Measurements from ENCODE around the gene SGCA.

Gene SGCA

DNA sequence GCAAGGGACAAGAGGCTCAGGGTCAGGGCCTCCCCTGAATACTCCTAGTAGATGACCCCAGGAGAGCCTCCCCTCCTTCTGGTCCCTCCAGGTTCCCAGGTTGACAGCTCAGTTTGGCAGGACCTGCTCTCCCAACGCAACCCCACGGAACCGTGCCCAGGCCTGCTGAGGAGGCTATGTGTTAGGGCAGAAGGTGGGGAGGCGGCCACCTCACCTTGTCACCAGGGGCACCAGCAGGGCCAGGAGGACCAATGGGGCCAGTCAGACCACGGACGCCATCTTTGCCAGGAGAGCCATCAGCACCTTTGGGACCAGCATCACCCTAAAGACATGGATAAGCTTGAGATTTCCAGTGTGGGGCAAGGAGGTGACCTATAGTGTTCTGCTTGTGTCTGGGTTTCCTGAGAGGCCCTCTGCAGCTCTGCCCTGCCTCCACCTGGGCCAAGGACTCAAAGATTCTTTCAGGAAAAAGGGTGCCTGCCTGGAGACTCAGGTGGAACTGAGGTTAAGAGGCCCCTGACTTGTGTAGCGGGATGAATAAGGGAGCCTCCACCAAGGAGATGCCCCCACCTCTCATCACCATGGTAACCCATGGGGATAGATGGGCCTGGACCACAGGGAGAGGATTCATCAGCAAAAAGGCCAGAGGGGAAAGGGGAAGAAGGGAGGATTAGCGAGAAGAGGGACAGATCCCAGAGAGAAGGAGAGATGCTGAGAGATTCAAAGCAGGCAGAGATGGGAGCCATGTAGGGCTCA is 25.0 kb downstream of the SGCA start:
- TF ChIP-seq PAX5 (IDR thresholded peaks at IDR 0.05; ENCODE audit: insufficient read depth, low read length, severe bottlenecking) (no peak), POU2F2 (IDR thresholded peaks at IDR 0.05; ENCODE audit: low read depth, low read length) (no peak), POLR2AphosphoS5 (IDR thresholded peaks at IDR 0.05; ENCODE audit: low read depth, low read length) (no peak), POLR2A (IDR thresholded peaks at IDR 0.05; ENCODE audit: low read depth, low read length) (no peak)
- FAIRE-seq (no peak), DNase-seq (ENCODE audit: insufficient read length, low spot score) (no peak)

DNA sequence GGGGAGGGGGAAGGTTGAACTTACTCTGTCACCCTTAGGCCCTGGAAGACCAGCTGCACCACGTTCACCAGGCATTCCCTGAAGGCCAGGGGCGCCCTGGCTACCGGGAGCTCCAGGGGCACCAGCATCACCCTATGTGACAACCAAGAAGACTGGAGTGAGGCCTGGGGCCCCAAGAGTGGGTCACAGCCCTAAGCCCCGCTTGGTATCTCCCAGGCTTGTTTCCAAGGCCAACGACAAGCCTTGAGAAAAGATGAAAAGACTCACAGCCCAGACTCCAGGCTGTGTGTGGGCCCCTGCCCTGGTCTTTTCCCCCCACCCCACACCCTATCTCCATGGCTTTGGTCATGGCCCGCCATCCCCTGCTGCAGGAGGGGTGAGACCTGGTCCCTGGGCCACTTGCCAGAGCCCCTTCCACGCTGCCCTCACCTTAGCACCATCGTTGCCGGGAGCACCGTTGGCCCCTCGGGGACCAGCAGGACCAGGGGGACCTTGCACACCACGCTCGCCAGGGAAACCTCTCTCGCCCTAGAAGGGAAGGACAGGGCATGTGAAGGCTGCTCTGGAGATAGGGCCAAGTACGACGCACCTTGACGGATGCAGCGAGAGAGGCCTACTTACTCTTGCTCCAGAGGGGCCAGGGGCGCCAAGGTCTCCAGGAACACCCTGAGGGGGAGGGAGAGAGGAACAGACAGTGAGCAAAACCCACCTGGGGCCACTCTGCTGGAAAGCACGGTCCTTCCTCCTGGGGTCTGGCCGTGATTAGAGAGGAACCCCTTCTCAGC is 25.7 kb downstream of the SGCA start:
- FAIRE-seq (no peak), DNase-seq (ENCODE audit: insufficient read length, low spot score) (no peak)
- TF ChIP-seq POLR2A (IDR thresholded peaks at IDR 0.05; ENCODE audit: low read depth, low read length) (no peak), TAF1 (IDR thresholded peaks at IDR 0.05; ENCODE audit: low read depth, low read length) (no peak), SPI1 (IDR thresholded peaks at IDR 0.05; ENCODE audit: low read depth, low read length) (no peak), POLR2AphosphoS5 (IDR thresholded peaks at IDR 0.05; ENCODE audit: low read depth, low read length) (no peak), POU2F2 (IDR thresholded peaks at IDR 0.05; ENCODE audit: low read depth, low read length) (no peak), PAX5 (IDR thresholded peaks at IDR 0.05; ENCODE audit: insufficient read depth, low read length, severe bottlenecking) (no peak)

- FAIRE-seq (no peak), DNase-seq (ENCODE audit: insufficient read length, low spot score) (no peak)
- TF ChIP-seq POU2F2 (IDR thresholded peaks at IDR 0.05; ENCODE audit: low read depth, low read length) (no peak), SPI1 (IDR thresholded peaks at IDR 0.05; ENCODE audit: low read depth, low read length) (no peak), POLR2A (IDR thresholded peaks at IDR 0.05; ENCODE audit: low read depth, low read length) (no peak), POLR2AphosphoS5 (IDR thresholded peaks at IDR 0.05; ENCODE audit: low read depth, low read length) (no peak), PAX5 (IDR thresholded peaks at IDR 0.05; ENCODE audit: insufficient read depth, low read length, severe bottlenecking) (no peak), TAF1 (IDR thresholded peaks at IDR 0.05; ENCODE audit: low read depth, low read length) (no peak)
Measured at GRCh38 chr17:50192144-50192617, 26.4 kb downstream of the SGCA start.

DNA sequence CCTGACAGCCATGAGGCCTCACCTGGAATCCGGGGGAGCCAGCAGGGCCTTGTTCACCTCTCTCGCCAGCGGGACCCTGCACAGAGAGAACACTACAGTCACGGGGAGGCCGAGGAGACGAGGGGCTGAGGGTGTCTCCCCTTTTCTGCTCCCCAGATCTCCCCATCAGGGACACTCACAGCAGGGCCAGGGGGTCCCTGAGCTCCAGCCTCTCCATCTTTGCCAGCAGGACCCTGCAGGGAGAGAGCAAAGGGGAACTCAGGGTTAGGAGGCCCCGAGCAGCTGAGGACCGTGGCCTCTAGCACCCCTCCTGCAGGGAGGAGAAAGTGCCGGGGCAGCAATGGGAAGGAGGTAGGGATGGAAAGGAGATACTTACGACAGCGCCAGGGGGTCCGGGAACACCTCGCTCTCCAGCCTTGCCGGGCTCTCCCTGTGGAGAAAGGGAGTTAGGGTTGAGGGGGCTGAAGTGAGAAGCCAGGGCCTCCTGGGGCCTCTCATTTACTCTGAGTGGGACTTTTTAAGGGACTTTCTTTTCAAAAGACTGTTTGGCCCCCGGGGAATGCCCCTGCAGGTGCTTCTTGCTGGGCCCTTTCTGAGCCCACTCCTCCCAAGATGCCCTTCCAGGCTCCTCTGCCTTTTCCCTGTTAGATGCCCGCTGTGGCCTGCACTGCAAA is 26.9 kb downstream of the SGCA start:
- DNase-seq (ENCODE audit: insufficient read length, low spot score), result no peak
- TF ChIP-seq POLR2A (IDR thresholded peaks at IDR 0.05; ENCODE audit: low read depth, low read length), result no peak
- no peak for TF ChIP-seq SPI1 (IDR thresholded peaks at IDR 0.05; ENCODE audit: low read depth, low read length)
- no peak for TF ChIP-seq TAF1 (IDR thresholded peaks at IDR 0.05; ENCODE audit: low read depth, low read length)
- no peak for TF ChIP-seq POU2F2 (IDR thresholded peaks at IDR 0.05; ENCODE audit: low read depth, low read length)
- no peak for TF ChIP-seq PAX5 (IDR thresholded peaks at IDR 0.05; ENCODE audit: insufficient read depth, low read length, severe bottlenecking)
- TF ChIP-seq POLR2AphosphoS5 (IDR thresholded peaks at IDR 0.05; ENCODE audit: low read depth, low read length), result no peak
- no peak for FAIRE-seq

- TF ChIP-seq POU2F2 (IDR thresholded peaks at IDR 0.05; ENCODE audit: low read depth, low read length) (no peak), TAF1 (IDR thresholded peaks at IDR 0.05; ENCODE audit: low read depth, low read length) (no peak), PAX5 (IDR thresholded peaks at IDR 0.05; ENCODE audit: insufficient read depth, low read length, severe bottlenecking) (no peak), SPI1 (IDR thresholded peaks at IDR 0.05; ENCODE audit: low read depth, low read length) (no peak), POLR2AphosphoS5 (IDR thresholded peaks at IDR 0.05; ENCODE audit: low read depth, low read length) (no peak), POLR2A (IDR thresholded peaks at IDR 0.05; ENCODE audit: low read depth, low read length) (no peak)
- FAIRE-seq (no peak), DNase-seq (ENCODE audit: insufficient read length, low spot score) (no peak)
Measured at GRCh38 chr17:50194140-50194933, 28.5 kb downstream of the SGCA start.

- no peak for DNase-seq (ENCODE audit: insufficient read length, low spot score)
- TF ChIP-seq TAF1 (IDR thresholded peaks at IDR 0.05; ENCODE audit: low read depth, low read length) (no peak), POLR2A (IDR thresholded peaks at IDR 0.05; ENCODE audit: low read depth, low read length) (no peak), SPI1 (IDR thresholded peaks at IDR 0.05; ENCODE audit: low read depth, low read length) (no peak), PAX5 (IDR thresholded peaks at IDR 0.05; ENCODE audit: insufficient read depth, low read length, severe bottlenecking) (no peak), POU2F2 (IDR thresholded peaks at IDR 0.05; ENCODE audit: low read depth, low read length) (no peak), POLR2AphosphoS5 (IDR thresholded peaks at IDR 0.05; ENCODE audit: low read depth, low read length) (no peak)
- FAIRE-seq, result no peak
Measured at GRCh38 chr17:50194934-50195865, 29.4 kb downstream of the SGCA start.

- no peak for TF ChIP-seq PAX5 (IDR thresholded peaks at IDR 0.05; ENCODE audit: insufficient read depth, low read length, severe bottlenecking)
- TF ChIP-seq POU2F2 (IDR thresholded peaks at IDR 0.05; ENCODE audit: low read depth, low read length), result no peak
- no peak for TF ChIP-seq POLR2A (IDR thresholded peaks at IDR 0.05; ENCODE audit: low read depth, low read length)
- TF ChIP-seq TAF1 (IDR thresholded peaks at IDR 0.05; ENCODE audit: low read depth, low read length), result no peak
- TF ChIP-seq POLR2AphosphoS5 (IDR thresholded peaks at IDR 0.05; ENCODE audit: low read depth, low read length), result no peak
- no peak for TF ChIP-seq SPI1 (IDR thresholded peaks at IDR 0.05; ENCODE audit: low read depth, low read length)
- DNase-seq (ENCODE audit: insufficient read length, low spot score), result no peak
- FAIRE-seq, result no peak
Measured at GRCh38 chr17:50196036-50196435, 30.2 kb downstream of the SGCA start.

DNA sequence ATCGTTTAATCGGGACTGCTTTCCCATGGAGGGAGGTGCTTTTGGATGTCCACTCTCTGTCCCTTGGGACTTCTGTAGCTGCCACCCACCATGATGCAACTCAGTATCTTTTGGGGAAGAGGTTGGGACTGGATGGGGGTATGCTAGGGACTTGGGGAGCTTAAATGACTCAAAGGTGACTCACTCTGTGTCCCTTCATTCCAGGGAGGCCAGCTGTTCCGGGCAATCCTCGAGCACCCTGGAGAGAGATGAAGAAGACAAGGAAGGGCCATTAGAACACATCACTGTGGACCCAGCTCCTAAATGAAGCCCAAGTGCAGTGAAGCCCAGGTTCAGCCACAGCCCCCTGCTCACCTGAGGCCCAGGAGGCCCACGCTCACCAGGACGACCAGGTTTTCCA is 31.0 kb downstream of the SGCA start:
- DNase-seq (ENCODE audit: insufficient read length, low spot score), result no peak

More for the DNA sequence above, 31.0 kb downstream of the SGCA start:
- TF ChIP-seq POU2F2 (IDR thresholded peaks at IDR 0.05; ENCODE audit: low read depth, low read length), result no peak
- TF ChIP-seq POLR2AphosphoS5 (IDR thresholded peaks at IDR 0.05; ENCODE audit: low read depth, low read length), result no peak
- no peak for TF ChIP-seq TAF1 (IDR thresholded peaks at IDR 0.05; ENCODE audit: low read depth, low read length)
- TF ChIP-seq PAX5 (IDR thresholded peaks at IDR 0.05; ENCODE audit: insufficient read depth, low read length, severe bottlenecking), result no peak
- TF ChIP-seq SPI1 (IDR thresholded peaks at IDR 0.05; ENCODE audit: low read depth, low read length), result no peak
- no peak for TF ChIP-seq POLR2A (IDR thresholded peaks at IDR 0.05; ENCODE audit: low read depth, low read length)
- FAIRE-seq, result no peak
